PC-9 (cell line): ENCODE results near the gene RNF6. TPM values are rescaled to one million over a fixed set of nuclear protein-coding genes. Genes with fewer than 3 reads are reported as not detected.

ENCODE experiments used
- BruUV-seq: library from RNA; stranded (reverse); fragments of 400-500 nt; replicated peaks from 2 replicates; lab custom pipeline; 2021; lab: Mats Ljungman, UMichigan
- CTCF ChIA-PET: fragments of 300-600 bp; sonication (Branson Sonifier 250); formaldehyde crosslinking; loops from one replicate; lab custom pipeline; 2022; ENCODE audit warnings: antibody characterized with exemption; lab: Charles Lee
- POLR2A ChIA-PET: fragments of 300-600 bp; sonication (Branson Sonifier 250); formaldehyde crosslinking; loops from one replicate; lab custom pipeline; 2022; ENCODE audit warnings: antibody characterized with exemption; ENCODE audit not compliant: unreplicated experiment; lab: Charles Lee
- DNase-seq, 2 experiments: peaks; one replicate each; pipeline versions ENCODE4 v3.0.0 to v3.0.0-alpha.2; 2015 to 2022; ENCODE audit warnings: mixed read lengths in 1 of 2
- H2AFZ ChIP-seq: fragments of 200-600 bp; sonication (generic); 2 replicates; pipeline ENCODE4 v1.8.1; 2017; ENCODE audit warnings: antibody characterized with exemption
- H3F3A ChIP-seq: fragments of 200-600 bp; sonication (generic); 2 replicates; pipeline ENCODE4 v1.8.1; 2017; ENCODE audit warnings: antibody characterized with exemption, mild to moderate bottlenecking, low read depth; ENCODE audit not compliant: insufficient read depth
- H3K27ac ChIP-seq: fragments of 200-600 bp; sonication (generic); 2 replicates; pipeline ENCODE4 v1.6.1; 2016; ENCODE audit warnings: mixed run types
- H3K27me3 ChIP-seq: fragments of 200-600 bp; sonication (generic); 2 replicates; pipeline ENCODE4 v1.6.1; 2016; ENCODE audit warnings: low read depth, mixed run types; ENCODE audit not compliant: insufficient read depth
- H3K36me3 ChIP-seq: fragments of 200-600 bp; sonication (generic); 2 replicates; pipeline ENCODE4 v1.6.1; 2016; ENCODE audit warnings: low read depth, mixed run types
- H3K4me1 ChIP-seq: fragments of 200-600 bp; sonication (generic); replicated peaks from 2 replicates; pipeline ENCODE4 v1.6.1; 2016; ENCODE audit warnings: mixed run types; ENCODE audit not compliant: insufficient read depth
- H3K4me2 ChIP-seq: fragments of 200-600 bp; sonication (generic); 2 replicates; pipeline ENCODE4 v1.6.1; 2017; ENCODE audit warnings: mixed run types
- H3K4me3 ChIP-seq: fragments of 200-600 bp; sonication (generic); 2 replicates; pipeline ENCODE4 v1.6.1; 2016; ENCODE audit warnings: mixed run types
- H3K79me2 ChIP-seq: fragments of 200-600 bp; sonication (generic); 2 replicates; pipeline ENCODE4 v1.6.1; 2017; ENCODE audit warnings: low read depth, mixed run types
- H3K9me2 ChIP-seq: fragments of 200-600 bp; sonication (generic); 2 replicates; pipeline ENCODE4 v1.8.1; 2017; ENCODE audit warnings: mild to moderate bottlenecking; ENCODE audit not compliant: insufficient read depth
- H3K9me3 ChIP-seq: fragments of 200-600 bp; sonication (generic); 2 replicates; pipeline ENCODE4 v1.8.1; 2016; ENCODE audit warnings: low read depth; ENCODE audit not compliant: insufficient read depth
- H4K20me1 ChIP-seq: fragments of 200-600 bp; sonication (generic); 2 replicates; pipeline ENCODE4 v1.8.1; 2017; ENCODE audit not compliant: insufficient read depth
- EZH2 ChIP-seq: fragments of 200-600 bp; sonication (generic); IDR thresholded peaks from 2 replicates; pipeline ENCODE4 v1.8.0; 2017; ENCODE audit warnings: antibody characterized with exemption, low read depth
- intact Hi-C: fragments of 100-400 bp; cut with micrococcal nuclease; formaldehyde crosslinking; loops from one replicate; pipeline ENCODE4 v1.10.0; 2022; ENCODE audit not compliant: unreplicated experiment
- total RNA-seq: library from RNA; stranded (reverse); gene quantifications from 2 replicates; pipeline ENCODE4 v1.2.3, GENCODE V29; 2021
- TF ChIP-seq, protein P1 (sequence below): fragments of 200-600 bp; sonication (generic); conservative IDR thresholded peaks from 2 replicates; pipeline ENCODE4 v1.6.1; 2017; ENCODE audit warnings: mixed run types, antibody characterized with exemption, mild to moderate bottlenecking, moderate library complexity

The RNF6 gene
- total RNA-seq, 1 experiment from 2014 or later = 30.3 TPM

DNA sequence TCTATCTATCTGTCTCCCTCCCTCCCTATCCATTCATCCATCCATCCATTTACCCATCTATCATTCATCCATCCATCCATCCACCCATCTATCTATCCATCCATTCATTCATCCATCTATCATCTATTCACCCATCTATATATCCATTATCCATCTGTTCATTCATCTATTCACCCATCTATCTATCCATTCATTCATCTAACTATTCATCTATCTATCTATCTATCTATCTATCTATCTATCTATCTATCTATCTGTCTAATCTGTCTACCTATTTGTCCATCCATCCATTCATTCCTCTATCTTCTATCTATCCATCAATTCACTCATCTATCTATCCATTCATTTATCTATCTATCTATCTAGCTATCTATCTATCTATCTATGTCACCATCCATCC is 27.4 kb upstream of the RNF6 start:
- Histone ChIP-seq H3K27ac (no peak overlapping the region), H2AFZ (no peak overlapping the region), H3K36me3 (no peaks in the 10 kb centered on the region), H3K27me3 (peaks cover 16% of the 10 kb centered on the region), H3F3A (no peaks in the 10 kb centered on the region), H3K4me3 (no peak overlapping the region), H3K79me2 (peaks cover under 1% of the 10 kb centered on the region; the same call in 1 of the 2 replicates), H3K4me2 (no peak overlapping the region), H3K9me2 (no peaks in the 10 kb centered on the region), H3K4me1 (peaks cover 4% of the 10 kb centered on the region; the same call in 1 of the 2 replicates), H3K9me3 (no peaks in the 10 kb centered on the region), H4K20me1 (no peaks in the 10 kb centered on the region)
- ChIA-PET CTCF (no interaction called here), POLR2A (no interaction called here)
- no peak for DNase-seq
- no TSS peak for BruUV-seq
- intact Hi-C loops = no loop called here
- TF ChIP-seq, protein P1, sequence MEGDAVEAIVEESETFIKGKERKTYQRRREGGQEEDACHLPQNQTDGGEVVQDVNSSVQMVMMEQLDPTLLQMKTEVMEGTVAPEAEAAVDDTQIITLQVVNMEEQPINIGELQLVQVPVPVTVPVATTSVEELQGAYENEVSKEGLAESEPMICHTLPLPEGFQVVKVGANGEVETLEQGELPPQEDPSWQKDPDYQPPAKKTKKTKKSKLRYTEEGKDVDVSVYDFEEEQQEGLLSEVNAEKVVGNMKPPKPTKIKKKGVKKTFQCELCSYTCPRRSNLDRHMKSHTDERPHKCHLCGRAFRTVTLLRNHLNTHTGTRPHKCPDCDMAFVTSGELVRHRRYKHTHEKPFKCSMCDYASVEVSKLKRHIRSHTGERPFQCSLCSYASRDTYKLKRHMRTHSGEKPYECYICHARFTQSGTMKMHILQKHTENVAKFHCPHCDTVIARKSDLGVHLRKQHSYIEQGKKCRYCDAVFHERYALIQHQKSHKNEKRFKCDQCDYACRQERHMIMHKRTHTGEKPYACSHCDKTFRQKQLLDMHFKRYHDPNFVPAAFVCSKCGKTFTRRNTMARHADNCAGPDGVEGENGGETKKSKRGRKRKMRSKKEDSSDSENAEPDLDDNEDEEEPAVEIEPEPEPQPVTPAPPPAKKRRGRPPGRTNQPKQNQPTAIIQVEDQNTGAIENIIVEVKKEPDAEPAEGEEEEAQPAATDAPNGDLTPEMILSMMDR = no peak
- TF ChIP-seq EZH2 = no peak

DNA sequence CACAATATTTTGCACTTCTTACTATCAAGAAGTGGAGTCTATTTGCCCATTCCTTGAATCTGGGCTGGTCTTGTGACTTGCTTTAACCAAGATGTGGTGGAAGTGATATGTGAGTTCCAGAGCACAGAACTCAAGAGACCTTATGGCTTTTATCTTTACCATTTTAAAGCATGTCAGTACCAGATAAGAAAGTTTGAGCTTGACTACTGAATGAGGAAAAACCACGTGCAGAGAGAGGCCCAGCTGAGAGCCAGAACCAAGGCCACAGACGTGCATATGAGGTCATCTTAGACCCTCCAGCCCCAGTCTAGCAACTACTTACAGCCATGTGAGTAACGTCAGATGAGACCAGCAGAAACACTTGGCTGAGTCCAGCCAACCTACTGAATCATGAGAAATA is 25.5 kb upstream of the RNF6 start:
- H3K9me3 ChIP-seq = peaks cover 5% of the 10 kb centered on the region; the same call in 1 of the 2 replicates
- no peak overlapping the region for H3K4me2 ChIP-seq
- no peak overlapping the region for H2AFZ ChIP-seq
- no peaks in the 10 kb centered on the region for H3K79me2 ChIP-seq
- intact Hi-C loops = no loop called here
- no peaks in the 10 kb centered on the region for H4K20me1 ChIP-seq
- no peaks in the 10 kb centered on the region for H3K36me3 ChIP-seq
- DNase-seq = no peak
- no TSS peak for BruUV-seq
- no peaks in the 10 kb centered on the region for H3K4me1 ChIP-seq
- H3F3A ChIP-seq = no peaks in the 10 kb centered on the region
- CTCF ChIA-PET = no interaction called here
- TF ChIP-seq EZH2 = no peak
- TF ChIP-seq, protein P1 = no peak
- no peak overlapping the region for H3K27ac ChIP-seq
- H3K9me2 ChIP-seq = no peaks in the 10 kb centered on the region
- no peak overlapping the region for H3K4me3 ChIP-seq
- peaks cover 19% of the 10 kb centered on the region for H3K27me3 ChIP-seq
- POLR2A ChIA-PET = no interaction called here

DNA sequence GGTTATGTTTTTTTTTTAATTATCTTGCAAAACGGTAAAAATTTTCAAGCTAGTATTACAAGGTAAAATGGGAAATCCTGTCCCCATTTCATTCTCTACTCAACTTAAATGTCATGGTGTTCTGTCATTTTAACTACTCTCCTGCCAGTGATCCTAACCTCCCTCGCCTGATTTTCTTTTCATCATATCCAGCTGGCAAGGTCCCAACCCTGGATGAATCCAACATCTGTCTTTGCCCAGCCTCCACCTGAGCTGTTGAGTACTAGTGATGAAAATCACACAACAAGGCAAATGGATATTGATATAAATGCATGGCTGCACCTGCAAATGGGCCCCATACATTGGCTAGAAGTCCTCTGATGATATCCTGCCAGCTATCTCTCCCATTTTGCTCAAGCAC is 24.9 kb upstream of the RNF6 start:
- no peak overlapping the region for H3K4me2 ChIP-seq
- H3K27me3 ChIP-seq = peaks cover 19% of the 10 kb centered on the region
- no TSS peak for BruUV-seq
- H4K20me1 ChIP-seq = no peaks in the 10 kb centered on the region
- no peaks in the 10 kb centered on the region for H3K4me1 ChIP-seq
- DNase-seq = no peak
- peaks cover 7% of the 10 kb centered on the region; the same call in 1 of the 2 replicates for H3K9me3 ChIP-seq
- H2AFZ ChIP-seq = no peak overlapping the region
- H3K4me3 ChIP-seq = no peak overlapping the region
- H3K36me3 ChIP-seq = no peaks in the 10 kb centered on the region
- no peaks in the 10 kb centered on the region for H3K79me2 ChIP-seq
- H3F3A ChIP-seq = no peaks in the 10 kb centered on the region
- ChIA-PET CTCF (no interaction called here), POLR2A (no interaction called here)
- intact Hi-C loops = no loop called here
- no peak overlapping the region for H3K27ac ChIP-seq
- no peak for TF ChIP-seq EZH2
- TF ChIP-seq, protein P1 = no peak
- H3K9me2 ChIP-seq = no peaks in the 10 kb centered on the region
